ENCODE data around the gene PPFIA4. TPM values are rescaled to one million over a fixed set of nuclear protein-coding genes. Genes with fewer than 3 reads are reported as not detected.

Gene PPFIA4
- total RNA-seq, 1 experiment from 2014 or later = 12.1 TPM

DNA sequence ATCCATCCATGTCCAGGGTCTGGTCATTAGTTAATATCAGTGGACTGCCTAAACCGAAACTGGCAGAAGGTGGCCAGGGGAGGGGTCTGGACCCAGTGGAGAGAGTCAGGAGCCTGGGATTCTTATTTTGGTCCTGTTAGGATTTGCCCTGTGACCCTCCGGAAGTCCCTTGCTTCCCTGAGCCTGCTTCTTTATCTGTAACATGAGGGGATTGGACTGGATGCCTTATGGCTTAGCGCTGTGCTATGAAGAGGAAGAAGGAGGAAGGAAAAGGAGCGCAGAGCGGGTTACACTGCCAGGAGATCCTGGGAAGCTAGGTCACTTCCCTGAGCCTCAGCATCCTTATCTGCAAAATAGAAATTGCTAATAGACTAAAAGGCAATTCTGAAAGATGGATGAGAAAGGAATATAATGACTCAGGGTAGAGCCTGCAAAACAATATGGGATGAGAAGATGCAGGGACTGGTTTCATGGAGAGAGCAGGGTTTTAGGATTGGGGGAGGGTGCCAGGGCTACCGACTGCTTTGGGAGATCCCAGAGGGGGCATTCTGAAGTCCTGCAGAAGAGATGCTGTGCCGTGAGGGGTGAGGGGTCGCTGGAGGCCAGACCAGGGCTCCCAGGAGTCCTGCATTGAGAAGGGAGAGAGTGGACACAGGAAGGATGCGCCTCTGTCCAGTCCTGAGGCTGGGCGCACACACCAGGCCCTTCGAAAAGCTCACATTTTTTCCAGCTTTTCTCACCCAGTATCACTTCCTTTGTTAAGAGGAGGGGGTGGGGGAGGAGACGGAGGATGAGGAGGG is 100.8 kb downstream of the PPFIA4 start:
- H3K9ac ChIP-seq (ENCODE audit: low read length) = no peak overlapping the region
- H3F3A ChIP-seq (ENCODE audit: low read length, unreplicated experiment) = no peaks in the 10 kb centered on the region
- DNase-seq (no peak), ATAC-seq (no peak)
- TF ChIP-seq EZH2phosphoT487 (IDR thresholded peaks at IDR 0.05; ENCODE audit: borderline replicate concordance, low read length) (no peak), CTCF (conservative IDR thresholded peaks at IDR 0.05; ENCODE audit: low read depth, low read length) (no peak), EZH2 (IDR thresholded peaks at IDR 0.05; ENCODE audit: low read length, unreplicated experiment) (no peak)
- no peak overlapping the region for H3K4me3 ChIP-seq (ENCODE audit: low read length)
- peaks cover 49% of the 10 kb centered on the region for H3K27me3 ChIP-seq (ENCODE audit: low read length)
- no peak overlapping the region for H2AFZ ChIP-seq (ENCODE audit: low read length)
- H3K79me2 ChIP-seq (ENCODE audit: low read length) = no peaks in the 10 kb centered on the region
- no TSS peak for BruUV-seq (replicated peaks)
- no peaks in the 10 kb centered on the region for H3K9me3 ChIP-seq (ENCODE audit: low read length)
- H4K20me1 ChIP-seq (ENCODE audit: low read length) = no peaks in the 10 kb centered on the region
- H3K4me1 ChIP-seq (ENCODE audit: insufficient read depth, low read length) = no peaks in the 10 kb centered on the region
- CTCF ChIA-PET = interaction anchor here (0.6 kb wide), 1 partner anchor 58 kb away, joined by 7 read pairs; no protein-coding TSS in a partner anchor
- peak overlapping the region; percentile 54; the same call in 1 of the 2 replicates for H3K4me2 ChIP-seq (ENCODE audit: low read length)
- no peaks in the 10 kb centered on the region for H3K9me2 ChIP-seq (replicated peaks; ENCODE audit: low read length)
- POLR2A ChIA-PET (ENCODE audit: unreplicated experiment) = no interaction called here
- intact Hi-C loops (cut with micrococcal nuclease) = loop anchor here (5.0 kb wide), 1 partner anchor 90 kb away; no protein-coding TSS in a partner anchor
- no peaks in the 10 kb centered on the region for H3K36me3 ChIP-seq (ENCODE audit: low read depth, low read length)
- H3K27ac ChIP-seq (ENCODE audit: low read length) = no peak overlapping the region

DNA sequence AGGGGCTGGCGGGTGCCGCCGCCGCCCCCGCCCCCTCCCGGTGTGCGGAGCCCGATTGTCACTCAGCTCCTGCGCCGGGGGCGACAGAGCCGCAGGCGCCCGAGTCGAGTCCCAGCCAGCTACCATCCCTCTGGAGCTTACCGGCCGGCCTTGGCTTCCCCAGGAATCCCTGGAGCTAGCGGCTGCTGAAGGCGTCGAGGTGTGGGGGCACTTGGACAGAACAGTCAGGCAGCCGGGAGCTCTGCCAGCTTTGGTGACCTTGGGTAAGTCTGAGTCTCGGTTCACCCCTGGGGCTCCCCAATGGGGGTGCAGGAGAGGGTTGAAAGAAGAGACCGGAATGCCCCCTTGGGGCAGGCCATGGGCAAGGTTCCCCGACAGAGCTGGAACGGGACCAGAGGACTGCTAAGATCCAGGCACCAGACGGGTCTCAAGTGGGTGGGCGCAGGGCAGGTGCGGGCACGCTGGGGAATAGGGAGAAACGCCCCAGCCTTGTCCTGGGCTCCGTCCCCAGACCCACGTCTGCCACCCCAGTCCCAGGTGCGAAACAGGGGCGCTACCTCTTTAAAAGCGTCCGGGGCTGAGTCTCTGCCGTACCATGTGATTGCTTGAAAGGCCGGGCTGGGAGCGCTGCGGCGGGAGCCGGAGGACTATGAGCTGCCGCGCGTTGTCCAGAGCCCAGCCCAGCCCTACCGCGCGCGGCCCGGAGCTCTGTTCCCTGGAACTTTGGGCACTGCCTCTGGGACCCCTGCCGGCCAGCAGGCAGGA is 101.6 kb downstream of the PPFIA4 start, which contains the start of gene ADORA1:
Gene ADORA1, plus strand, starts transcription at position 61 of the 765 bp plus-strand sequence. CDS start 1,116 bp downstream, outside the sequence.
- Histone ChIP-seq H3K9me3 (ENCODE audit: low read length) (no peaks in the 10 kb centered on the region), H3K27me3 (ENCODE audit: low read length) (peaks cover 41% of the 10 kb centered on the region), H3K9ac (ENCODE audit: low read length) (no peak within 1 kb of the TSS), H3K36me3 (ENCODE audit: low read depth, low read length) (no peaks in the 10 kb centered on the region), H4K20me1 (ENCODE audit: low read length) (no peaks in the 10 kb centered on the region), H3K4me2 (ENCODE audit: low read length) (peak within 1 kb of the TSS; percentile 54), H3K9me2 (replicated peaks; ENCODE audit: low read length) (no peaks in the 10 kb centered on the region), H3K27ac (ENCODE audit: low read length) (no peak within 1 kb of the TSS), H3K4me1 (ENCODE audit: insufficient read depth, low read length) (no peaks in the 10 kb centered on the region), H3K79me2 (ENCODE audit: low read length) (no peaks in the 10 kb centered on the region), H2AFZ (ENCODE audit: low read length) (peak within 1 kb of the TSS; percentile 52; the same call in 1 of the 2 replicates), H3F3A (ENCODE audit: low read length, unreplicated experiment) (no peaks in the 10 kb centered on the region), H3K4me3 (ENCODE audit: low read length) (peak within 1 kb of the TSS; percentile 33; the same call in 1 of the 2 replicates)
- no TSS peak for BruUV-seq (replicated peaks)
- TF ChIP-seq EZH2phosphoT487 (IDR thresholded peaks at IDR 0.05; ENCODE audit: borderline replicate concordance, low read length) = no peak
- ChIA-PET CTCF (interaction anchor here (0.6 to 0.7 kb wide), 3 partner anchors 8 to 59 kb away, joined by 5 to 7 read pairs (median 7); no protein-coding TSS in a partner anchor), POLR2A (ENCODE audit: unreplicated experiment) (no interaction called here)
- DNase-seq (peak; percentile 38), ATAC-seq (peak; percentile 67)
- intact Hi-C loops (cut with micrococcal nuclease) = loop anchor here (5.0 kb wide), 1 partner anchor 91 kb away; no protein-coding TSS in a partner anchor

GRCh38 chr1:203128431-203128715 is 102.1 kb downstream of the PPFIA4 start:
- POLR2A ChIA-PET (ENCODE audit: unreplicated experiment) = no interaction called here
- CTCF ChIA-PET = interaction anchor here (0.6 to 0.7 kb wide), 2 partner anchors 8 to 10 kb away, joined by 5 to 7 read pairs; no protein-coding TSS in a partner anchor
- H3K4me2 ChIP-seq (ENCODE audit: low read length) = peak overlapping the region; percentile 54; the same call in 1 of the 2 replicates
- H2AFZ ChIP-seq (ENCODE audit: low read length) = no peak overlapping the region
- no peaks in the 10 kb centered on the region for H3K79me2 ChIP-seq (ENCODE audit: low read length)
- ATAC-seq = no peak
- no peak for DNase-seq
- peaks cover 36% of the 10 kb centered on the region for H3K27me3 ChIP-seq (ENCODE audit: low read length)
- no TSS peak for BruUV-seq (replicated peaks)
- no peaks in the 10 kb centered on the region for H3K9me2 ChIP-seq (replicated peaks; ENCODE audit: low read length)
- intact Hi-C loops (cut with micrococcal nuclease) = loop anchor here (5.0 kb wide), 1 partner anchor 91 kb away; no protein-coding TSS in a partner anchor
- H3F3A ChIP-seq (ENCODE audit: low read length, unreplicated experiment) = no peaks in the 10 kb centered on the region
- H3K4me1 ChIP-seq (ENCODE audit: insufficient read depth, low read length) = no peaks in the 10 kb centered on the region
- H3K36me3 ChIP-seq (ENCODE audit: low read depth, low read length) = no peaks in the 10 kb centered on the region
- no peaks in the 10 kb centered on the region for H4K20me1 ChIP-seq (ENCODE audit: low read length)
- no peak overlapping the region for H3K27ac ChIP-seq (ENCODE audit: low read length)
- no peak overlapping the region for H3K9ac ChIP-seq (ENCODE audit: low read length)
- no peaks in the 10 kb centered on the region for H3K9me3 ChIP-seq (ENCODE audit: low read length)
- no peak overlapping the region; the same call in 1 of the 2 replicates for H3K4me3 ChIP-seq (ENCODE audit: low read length)
- TF ChIP-seq EZH2 (IDR thresholded peaks at IDR 0.05; ENCODE audit: low read length, unreplicated experiment) (no peak), EZH2phosphoT487 (IDR thresholded peaks at IDR 0.05; ENCODE audit: borderline replicate concordance, low read length) (no peak), CTCF (conservative IDR thresholded peaks at IDR 0.05; ENCODE audit: low read depth, low read length) (no peak)

Data from PC-3 (cell line).